GM21737 (cell line): ENCODE measurements around the gene BPNT1.
"Not testable (repeated sequence)": the region's sequence is repeated elsewhere in the genome, so short reads cannot be mapped to it uniquely, and the experiment has no call there.

Experiments
- ATAC-seq: cut with Tn5 transposase; IDR thresholded peaks from one replicate; pipeline ENCODE4 v1.9.1; 2021; ENCODE audit warnings: mild to moderate bottlenecking, moderate library complexity; ENCODE audit not compliant: unreplicated experiment

The BPNT1 gene

GRCh38 chr1:220084460-220084859 is 5.1 kb downstream of the BPNT1 start:
- no peak for ATAC-seq

- no peak for ATAC-seq
These were observed 11.7 kb downstream of the BPNT1 start for GRCh38 chr1:220077887-220078286.

GRCh38 chr1:220076861-220077762 is 12.5 kb downstream of the BPNT1 start:
- no peak for ATAC-seq

- ATAC-seq, result no peak
These were observed 22.1 kb downstream of the BPNT1 start for GRCh38 chr1:220067269-220068204.

GRCh38 chr1:220062629-220063028 is 27.0 kb downstream of the BPNT1 start:
- no peak for ATAC-seq

- no peak for ATAC-seq
These were observed 28.7 kb downstream of the BPNT1 start for GRCh38 chr1:220060876-220061275.

- ATAC-seq, result no peak
These were observed 33.2 kb downstream of the BPNT1 start for GRCh38 chr1:220056374-220056773.

- ATAC-seq, result peak; percentile 99
These were observed 43.3 kb downstream of the BPNT1 start, which contains the start of gene EPRS1 for GRCh38 chr1:220046052-220046930. TSS of gene EPRS1 (minus strand) at chr1:220046505. CDS start at chr1:220046388, 117 bp downstream.

- no peak for ATAC-seq
These were observed 44.1 kb downstream of the BPNT1 start for GRCh38 chr1:220045356-220046051.

- ATAC-seq, result no peak
These were observed 44.8 kb downstream of the BPNT1 start for GRCh38 chr1:220044678-220045355.

GRCh38 chr1:220043646-220044045 is 45.9 kb downstream of the BPNT1 start:
- ATAC-seq, result no peak

GRCh38 chr1:220040028-220040596 is 49.5 kb downstream of the BPNT1 start:
- ATAC-seq, result no peak

- no peak for ATAC-seq
These were observed 50.9 kb downstream of the BPNT1 start for GRCh38 chr1:220038640-220039039.

- ATAC-seq, result not testable (repeated sequence)
These were observed 51.8 kb downstream of the BPNT1 start for GRCh38 chr1:220037810-220038209.

- ATAC-seq, result no peak
These were observed 56.7 kb downstream of the BPNT1 start for GRCh38 chr1:220032911-220033310.

GRCh38 chr1:220031287-220031686 is 58.3 kb downstream of the BPNT1 start:
- ATAC-seq, result no peak

- no peak for ATAC-seq
These were observed 61.2 kb downstream of the BPNT1 start for GRCh38 chr1:220028346-220028895.

GRCh38 chr1:220019071-220019470 is 70.5 kb downstream of the BPNT1 start:
- no peak for ATAC-seq

GRCh38 chr1:220013497-220013896 is 76.1 kb downstream of the BPNT1 start:
- ATAC-seq, result peak; percentile 93
